HG02938 (cell line): Measurements from ENCODE around the gene EIF4E1B.
A peak's percentile ranks its signal among the peaks of the same experiment; 100 is the strongest.

ENCODE experiments used
- ATAC-seq: cut with Tn5 transposase; IDR thresholded peaks from one replicate; pipeline ENCODE4 v1.9.1; 2021; ENCODE audit warnings: mild to moderate bottlenecking, moderate library complexity; ENCODE audit not compliant: unreplicated experiment

EIF4E1B gene

GRCh38 chr5:176644878-176645670 lies 14.6 kb downstream of the EIF4E1B start:
- ATAC-seq, result no peak

- no peak for ATAC-seq
Observed at GRCh38 chr5:176646049-176646706, 15.7 kb downstream of the EIF4E1B start.

GRCh38 chr5:176646707-176647029 lies 16.2 kb downstream of the EIF4E1B start:
- ATAC-seq, result no peak

GRCh38 chr5:176647030-176647842 lies 16.8 kb downstream of the EIF4E1B start, which contains the start of gene TSPAN17:
Gene TSPAN17, plus strand, starts transcription at chr5:176647484. Its CDS starts 132 bp downstream, at chr5:176647616.
- peak; percentile 93 for ATAC-seq

GRCh38 chr5:176647843-176648473 lies 17.5 kb downstream of the EIF4E1B start:
- ATAC-seq, result no peak

GRCh38 chr5:176648474-176649194 lies 18.2 kb downstream of the EIF4E1B start:
- ATAC-seq, result no peak

- ATAC-seq, result no peak
Observed at GRCh38 chr5:176650354-176650884, 19.9 kb downstream of the EIF4E1B start.

- no peak for ATAC-seq
Observed at GRCh38 chr5:176651472-176651980, 21.1 kb downstream of the EIF4E1B start.

- no peak for ATAC-seq
Observed at GRCh38 chr5:176652136-176652535, 21.7 kb downstream of the EIF4E1B start.

- ATAC-seq, result no peak
Observed at GRCh38 chr5:176653401-176654385, 23.2 kb downstream of the EIF4E1B start.

GRCh38 chr5:176654856-176655255 lies 24.4 kb downstream of the EIF4E1B start:
- ATAC-seq, result no peak

GRCh38 chr5:176656467-176656990 lies 26.1 kb downstream of the EIF4E1B start:
- no peak for ATAC-seq

GRCh38 chr5:176658007-176658599 lies 27.6 kb downstream of the EIF4E1B start:
- peak; percentile 41 for ATAC-seq

- ATAC-seq, result no peak
Observed at GRCh38 chr5:176658817-176659511, 28.5 kb downstream of the EIF4E1B start.

- ATAC-seq, result no peak
Observed at GRCh38 chr5:176659512-176659839, 29.0 kb downstream of the EIF4E1B start.

- no peak for ATAC-seq
Observed at GRCh38 chr5:176659860-176660461, 29.5 kb downstream of the EIF4E1B start.

- peak; percentile 29 for ATAC-seq
Observed at GRCh38 chr5:176660530-176660859, 30.0 kb downstream of the EIF4E1B start.
